ENCODE results near the gene B3GNT5. TPM values are rescaled to one million over a fixed set of nuclear protein-coding genes. Genes with fewer than 3 reads are reported as not detected.
A peak's percentile ranks its signal among the peaks of the same experiment; 100 is the strongest.

The B3GNT5 gene, protein sequence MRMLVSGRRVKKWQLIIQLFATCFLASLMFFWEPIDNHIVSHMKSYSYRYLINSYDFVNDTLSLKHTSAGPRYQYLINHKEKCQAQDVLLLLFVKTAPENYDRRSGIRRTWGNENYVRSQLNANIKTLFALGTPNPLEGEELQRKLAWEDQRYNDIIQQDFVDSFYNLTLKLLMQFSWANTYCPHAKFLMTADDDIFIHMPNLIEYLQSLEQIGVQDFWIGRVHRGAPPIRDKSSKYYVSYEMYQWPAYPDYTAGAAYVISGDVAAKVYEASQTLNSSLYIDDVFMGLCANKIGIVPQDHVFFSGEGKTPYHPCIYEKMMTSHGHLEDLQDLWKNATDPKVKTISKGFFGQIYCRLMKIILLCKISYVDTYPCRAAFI
- 10 to 100 TPM in 1 of 9 donors, 1 to 10 TPM in 7, under 1 TPM in 1; 0.87 to 12.3 (median 3.6) TPM for total RNA-seq
- 1 to 10 TPM; 1.1 to 3.0 TPM for polyA plus RNA-seq
- long read RNA-seq, donor 1, partial matches to known transcripts = 0 of 2 reads
- long read RNA-seq, donor 1, other reads (novel, unspliced or antisense) = 1 of 2 reads
- long read RNA-seq, donor 2, full-length matches to known transcripts = 2 of 3 reads
- long read RNA-seq, donor 2, partial matches to known transcripts = 0 of 3 reads
- long read RNA-seq, donor 2, other reads (novel, unspliced or antisense) = 1 of 3 reads
- long read RNA-seq, donor 3, full-length matches to known transcripts = 2 of 6 reads
- long read RNA-seq, donor 3, partial matches to known transcripts = 0 of 6 reads
- long read RNA-seq, donor 3, other reads (novel, unspliced or antisense) = 4 of 6 reads

DNA sequence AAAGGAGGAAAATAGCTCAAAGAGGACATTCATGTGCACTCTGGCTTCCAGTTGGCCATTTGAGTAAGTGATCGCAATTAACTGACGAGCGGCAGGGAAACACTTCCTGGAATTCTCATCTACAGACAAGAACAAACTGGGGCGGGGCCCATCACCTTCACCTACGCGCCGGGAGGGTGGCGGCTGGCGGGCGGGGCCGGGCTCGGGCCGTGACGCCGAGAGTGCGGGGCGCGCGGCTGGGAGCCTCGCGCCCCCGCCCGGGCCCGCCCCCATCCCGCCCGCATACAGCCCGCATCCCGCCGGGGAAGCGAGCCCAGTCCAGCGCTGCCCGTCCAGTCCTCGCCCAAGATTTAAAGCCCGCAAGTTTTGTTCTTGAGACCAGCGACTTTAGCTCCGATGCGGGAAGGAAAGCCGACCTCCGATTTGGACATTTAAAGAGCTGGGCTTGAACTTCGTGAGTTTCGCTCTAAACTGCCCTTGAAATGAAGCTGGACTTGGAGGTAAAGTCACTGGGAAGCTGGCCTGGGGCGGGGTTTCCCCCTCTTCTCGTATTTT, at the start of gene B3GNT5:
TSS of gene B3GNT5 (plus strand) at position 281 of the 555 bp plus-strand sequence. CDS start 16,546 bp downstream, outside the sequence.
- peaks cover 0 to 17% (median 2%) of the 10 kb centered on the region in 12 donors for H3K4me1 ChIP-seq
- H3K27me3 ChIP-seq = no peaks in the 10 kb centered on the region
- DNase-seq (peak in 3 of 5 donors; percentile 46 to 58 (median 46)), ATAC-seq (peak in 2 of 4 donors; percentile 45 to 59)
- H3K36me3 ChIP-seq = no peaks in the 10 kb centered on the region
- WGBS, 4 donors = 0 to 1% (median 1%) methylated on average over 9 to 43 of the region's 43 CpGs
- TF ChIP-seq, protein P1, sequence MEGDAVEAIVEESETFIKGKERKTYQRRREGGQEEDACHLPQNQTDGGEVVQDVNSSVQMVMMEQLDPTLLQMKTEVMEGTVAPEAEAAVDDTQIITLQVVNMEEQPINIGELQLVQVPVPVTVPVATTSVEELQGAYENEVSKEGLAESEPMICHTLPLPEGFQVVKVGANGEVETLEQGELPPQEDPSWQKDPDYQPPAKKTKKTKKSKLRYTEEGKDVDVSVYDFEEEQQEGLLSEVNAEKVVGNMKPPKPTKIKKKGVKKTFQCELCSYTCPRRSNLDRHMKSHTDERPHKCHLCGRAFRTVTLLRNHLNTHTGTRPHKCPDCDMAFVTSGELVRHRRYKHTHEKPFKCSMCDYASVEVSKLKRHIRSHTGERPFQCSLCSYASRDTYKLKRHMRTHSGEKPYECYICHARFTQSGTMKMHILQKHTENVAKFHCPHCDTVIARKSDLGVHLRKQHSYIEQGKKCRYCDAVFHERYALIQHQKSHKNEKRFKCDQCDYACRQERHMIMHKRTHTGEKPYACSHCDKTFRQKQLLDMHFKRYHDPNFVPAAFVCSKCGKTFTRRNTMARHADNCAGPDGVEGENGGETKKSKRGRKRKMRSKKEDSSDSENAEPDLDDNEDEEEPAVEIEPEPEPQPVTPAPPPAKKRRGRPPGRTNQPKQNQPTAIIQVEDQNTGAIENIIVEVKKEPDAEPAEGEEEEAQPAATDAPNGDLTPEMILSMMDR (IDR thresholded peaks at IDR 0.05) = no peak
- TF ChIP-seq POLR2A (IDR thresholded peaks at IDR 0.05) = no peak
- intact Hi-C loops (cut with DNase I) = loop anchor here in 8 of 10 donors (2.0 to 10.0 kb wide), 8 partner anchors 34 to 132 kb away; no protein-coding TSS in a partner anchor
- H3K27ac ChIP-seq = peak within 1 kb of the TSS; percentile 69 to 98 (median 90)
- H3K4me3 ChIP-seq = peak within 1 kb of the TSS; percentile 61 to 96 (median 82)
- no peaks in the 10 kb centered on the region for H3K9me3 ChIP-seq

DNA sequence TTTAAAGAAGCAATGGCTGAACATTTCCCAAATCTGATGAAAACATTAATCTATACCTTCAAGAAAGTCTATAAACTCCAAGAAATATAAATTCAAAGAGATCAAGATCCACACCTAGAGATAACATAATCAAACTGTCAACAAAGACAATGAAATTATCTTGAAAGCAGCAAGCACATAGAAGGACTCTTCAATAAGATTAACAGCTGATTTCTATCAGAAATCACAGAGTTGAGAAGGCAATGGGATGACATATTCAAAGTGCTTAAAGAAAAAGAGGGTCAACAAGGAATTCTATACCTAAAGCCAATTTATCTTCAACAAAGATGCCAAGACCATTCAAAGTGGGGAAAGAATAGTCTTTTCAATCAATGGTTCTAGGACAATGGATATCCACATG, 49.4 kb upstream of the B3GNT5 start:
- Histone ChIP-seq H3K4me1 (no peaks in the 10 kb centered on the region), H3K27me3 (no peaks in the 10 kb centered on the region), H3K4me3 (no peak overlapping the region), H3K36me3 (no peaks in the 10 kb centered on the region), H3K27ac (no peak overlapping the region), H3K9me3 (peaks cover 0 to 17% (median 3%) of the 10 kb centered on the region in 12 donors)
- intact Hi-C loops (cut with DNase I) = no loop called here
- DNase-seq (no peak), ATAC-seq (no peak)
- TF ChIP-seq, protein P1 (IDR thresholded peaks at IDR 0.05) = no peak
- no peak for TF ChIP-seq POLR2A (IDR thresholded peaks at IDR 0.05)

DNA sequence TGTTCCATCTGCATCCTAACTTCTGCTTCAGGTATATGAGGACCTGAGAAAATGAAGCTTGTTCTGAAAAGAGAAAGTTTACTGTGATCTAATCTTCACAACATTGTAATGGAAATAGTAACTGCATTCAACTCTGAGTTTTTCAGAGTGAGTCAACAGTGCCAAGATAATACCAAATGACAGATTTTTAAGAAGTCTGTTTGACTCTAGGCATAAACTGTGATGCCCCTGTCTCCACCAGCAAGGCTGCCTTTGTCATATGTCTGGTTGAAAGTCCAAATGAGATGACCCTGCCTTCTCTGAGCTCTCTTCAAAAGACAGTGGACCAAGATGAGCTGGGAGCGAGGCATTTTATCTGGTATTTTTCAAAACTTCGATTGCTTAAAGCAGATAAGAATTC, 44.8 kb upstream of the B3GNT5 start:
- 78 to 82% (median 79%) methylated on average over 2 of the region's 2 CpGs for WGBS, 4 donors
- H3K27ac ChIP-seq = no peak overlapping the region

More for the DNA sequence above, 44.8 kb upstream of the B3GNT5 start:
- intact Hi-C loops (cut with DNase I) = no loop called here
- ATAC-seq (no peak), DNase-seq (no peak)
- H3K36me3 ChIP-seq = no peaks in the 10 kb centered on the region
- H3K27me3 ChIP-seq = no peaks in the 10 kb centered on the region
- no peak overlapping the region for H3K4me3 ChIP-seq
- TF ChIP-seq POLR2A (IDR thresholded peaks at IDR 0.05) = no peak
- TF ChIP-seq, protein P1 (IDR thresholded peaks at IDR 0.05) = no peak
- H3K9me3 ChIP-seq = peaks cover 0 to 11% (median 3%) of the 10 kb centered on the region in 12 donors
- peaks cover 0 to 30% (median 4%) of the 10 kb centered on the region in 12 donors for H3K4me1 ChIP-seq
